DND-41 (cell line): ENCODE results near the gene DCAF16.

Experiments used
- EZH2 ChIP-seq: IDR thresholded peaks from 3 replicates; pipeline ENCODE4 v1.6.1; 2012; ENCODE audit warnings: borderline replicate concordance, low read depth, mild to moderate bottlenecking, moderate library complexity, low read length, inconsistent platforms; ENCODE audit not compliant: severe bottlenecking
- TF ChIP-seq, protein P1 (sequence below): IDR thresholded peaks from 2 replicates; pipeline ENCODE4 v1.5.1; 2012; ENCODE audit warnings: borderline replicate concordance, low read length, moderate library complexity, mild to moderate bottlenecking; ENCODE audit not compliant: poor library complexity, severe bottlenecking; ENCODE audit errors: extremely low read depth

DNA sequence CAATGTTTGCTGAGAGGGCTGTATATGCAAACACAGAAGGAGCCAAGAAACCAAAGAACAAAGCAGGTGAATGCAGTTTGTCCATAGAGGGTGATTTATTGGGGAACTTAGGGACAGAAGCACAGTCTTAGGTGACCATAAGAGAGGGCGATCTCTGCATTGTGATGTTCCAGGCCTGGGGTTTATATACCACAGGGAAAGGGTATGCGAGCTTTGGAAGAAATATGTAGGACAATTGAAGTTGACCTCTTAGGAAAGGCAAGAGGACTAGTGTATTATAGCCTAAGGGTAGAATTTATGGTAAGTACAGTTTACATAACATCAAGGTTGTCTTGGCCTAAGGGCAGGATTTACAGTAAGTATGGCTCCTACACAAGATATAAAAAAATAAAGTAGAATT, 56.9 kb downstream of the DCAF16 start:
- TF ChIP-seq, protein P1, sequence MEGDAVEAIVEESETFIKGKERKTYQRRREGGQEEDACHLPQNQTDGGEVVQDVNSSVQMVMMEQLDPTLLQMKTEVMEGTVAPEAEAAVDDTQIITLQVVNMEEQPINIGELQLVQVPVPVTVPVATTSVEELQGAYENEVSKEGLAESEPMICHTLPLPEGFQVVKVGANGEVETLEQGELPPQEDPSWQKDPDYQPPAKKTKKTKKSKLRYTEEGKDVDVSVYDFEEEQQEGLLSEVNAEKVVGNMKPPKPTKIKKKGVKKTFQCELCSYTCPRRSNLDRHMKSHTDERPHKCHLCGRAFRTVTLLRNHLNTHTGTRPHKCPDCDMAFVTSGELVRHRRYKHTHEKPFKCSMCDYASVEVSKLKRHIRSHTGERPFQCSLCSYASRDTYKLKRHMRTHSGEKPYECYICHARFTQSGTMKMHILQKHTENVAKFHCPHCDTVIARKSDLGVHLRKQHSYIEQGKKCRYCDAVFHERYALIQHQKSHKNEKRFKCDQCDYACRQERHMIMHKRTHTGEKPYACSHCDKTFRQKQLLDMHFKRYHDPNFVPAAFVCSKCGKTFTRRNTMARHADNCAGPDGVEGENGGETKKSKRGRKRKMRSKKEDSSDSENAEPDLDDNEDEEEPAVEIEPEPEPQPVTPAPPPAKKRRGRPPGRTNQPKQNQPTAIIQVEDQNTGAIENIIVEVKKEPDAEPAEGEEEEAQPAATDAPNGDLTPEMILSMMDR, result no peak
- TF ChIP-seq EZH2, result no peak
